Calu3 (cell line): ENCODE data around the gene HOXA3. TPM values are rescaled to one million over a fixed set of nuclear protein-coding genes. Genes with fewer than 3 reads are reported as not detected.
A peak's percentile ranks its signal among the peaks of the same experiment; 100 is the strongest.

Source experiments
- BruUV-seq: library from RNA; stranded (reverse); fragments of 400-500 nt; replicated peaks from 2 replicates; lab custom pipeline; 2021; lab: Mats Ljungman, UMichigan
- CTCF ChIA-PET: fragments of 300-600 bp; sonication (Branson Sonifier 250); formaldehyde crosslinking; loops from one replicate; lab custom pipeline; 2022; ENCODE audit warnings: antibody characterized with exemption; lab: Charles Lee
- DNase-seq: peaks from one replicate; pipeline ENCODE4 v3.0.0; 2022
- H3K27ac Mint-ChIP-seq: one replicate; pipeline ENCODE4 v1.8.0; 2022; ENCODE audit warnings: mixed read lengths; ENCODE audit not compliant: unreplicated experiment
- H3K27me3 Mint-ChIP-seq: one replicate; pipeline ENCODE4 v1.8.0; 2022; ENCODE audit warnings: mixed read lengths; ENCODE audit not compliant: unreplicated experiment
- H3K36me3 Mint-ChIP-seq: one replicate; pipeline ENCODE4 v1.8.0; 2022; ENCODE audit warnings: mild to moderate bottlenecking, moderate library complexity, mixed read lengths; ENCODE audit not compliant: insufficient read depth, unreplicated experiment
- H3K4me1 Mint-ChIP-seq: one replicate; pipeline ENCODE4 v1.8.0; 2022; ENCODE audit warnings: mild to moderate bottlenecking, low read depth, mixed read lengths; ENCODE audit not compliant: unreplicated experiment
- H3K4me3 Mint-ChIP-seq: one replicate; pipeline ENCODE4 v1.8.0; 2022; ENCODE audit warnings: mild to moderate bottlenecking, low read depth, moderate library complexity, mixed read lengths; ENCODE audit not compliant: unreplicated experiment
- H3K9me3 Mint-ChIP-seq: one replicate; pipeline ENCODE4 v1.8.0; 2022; ENCODE audit warnings: low read depth, mixed read lengths; ENCODE audit not compliant: unreplicated experiment
- CTCF ChIP-seq: fragments of 200-600 bp; IDR thresholded peaks from one replicate; pipeline ENCODE4 v1.8.0; 2022; ENCODE audit warnings: antibody characterized with exemption; ENCODE audit not compliant: unreplicated experiment
- intact Hi-C: fragments of 100-400 bp; cut with micrococcal nuclease; formaldehyde crosslinking; loops from one replicate; pipeline ENCODE4 v1.10.0; 2022; ENCODE audit not compliant: unreplicated experiment
- total RNA-seq: library from RNA; stranded (reverse); gene quantifications from 2 replicates; pipeline ENCODE4 v1.2.3, GENCODE V29; 2022

HOXA3 gene
- total RNA-seq, 1 experiment from 2014 or later = 20.9 TPM

- peaks cover 18% of the 10 kb centered on the region for H3K4me1 Mint-ChIP-seq
- H3K36me3 Mint-ChIP-seq = no peaks in the 10 kb centered on the region
- DNase-seq = no peak
- intact Hi-C loops = no loop called here
- H3K27me3 Mint-ChIP-seq = no peaks in the 10 kb centered on the region
- no peaks in the 10 kb centered on the region for H3K9me3 Mint-ChIP-seq
- TF ChIP-seq CTCF = no peak
- CTCF ChIA-PET = interaction anchor here (0.5 kb wide), 1 partner anchor 9 kb away, joined by 4 read pairs; no protein-coding TSS in a partner anchor
- no TSS peak for BruUV-seq
- H3K4me3 Mint-ChIP-seq = no peak overlapping the region
- H3K27ac Mint-ChIP-seq = no peak overlapping the region
Observed at GRCh38 chr7:27088002-27088922, 64.1 kb downstream of the HOXA3 start.

- TF ChIP-seq CTCF = no peak
- DNase-seq = no peak
- H3K4me3 Mint-ChIP-seq = no peak overlapping the region
- BruUV-seq = no TSS peak
- intact Hi-C loops = no loop called here
- H3K27ac Mint-ChIP-seq = no peak overlapping the region
- no peaks in the 10 kb centered on the region for H3K27me3 Mint-ChIP-seq
- H3K4me1 Mint-ChIP-seq = peaks cover 47% of the 10 kb centered on the region
- H3K9me3 Mint-ChIP-seq = no peaks in the 10 kb centered on the region
- H3K36me3 Mint-ChIP-seq = no peaks in the 10 kb centered on the region
- CTCF ChIA-PET = interaction anchor here (0.5 to 0.8 kb wide), 4 partner anchors 17 to 831 kb away, joined by 3 read pairs; no protein-coding TSS in a partner anchor
Observed at GRCh38 chr7:27083646-27084045, 68.7 kb downstream of the HOXA3 start.

DNA sequence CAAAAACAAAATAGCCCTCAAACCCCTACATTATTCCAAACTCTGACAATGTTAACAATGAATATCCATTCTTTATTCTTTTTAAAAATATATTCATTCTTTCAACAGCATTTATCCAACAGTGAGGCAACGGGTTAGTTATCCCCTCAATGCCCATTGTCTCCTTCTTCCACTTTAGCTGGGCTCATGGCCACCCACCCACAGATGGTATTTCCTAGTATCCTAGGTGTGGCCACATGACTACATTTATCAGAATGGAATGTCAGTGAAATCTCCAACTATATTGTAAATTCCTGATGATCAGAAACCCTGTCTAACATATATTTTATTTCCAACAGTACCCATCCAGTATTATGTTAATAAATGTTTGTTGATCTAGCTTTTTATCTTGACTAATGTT, 70.2 kb downstream of the HOXA3 start:
- Mint-ChIP-seq H3K27ac (peak overlapping the region; percentile 60), H3K27me3 (no peaks in the 10 kb centered on the region), H3K36me3 (no peaks in the 10 kb centered on the region), H3K9me3 (no peaks in the 10 kb centered on the region), H3K4me3 (no peak overlapping the region), H3K4me1 (peaks cover 47% of the 10 kb centered on the region)
- no TSS peak for BruUV-seq
- intact Hi-C loops = no loop called here
- no peak for DNase-seq
- TF ChIP-seq CTCF = no peak
- CTCF ChIA-PET = interaction anchor here (0.6 to 0.7 kb wide), 2 partner anchors 67 to 223 kb away, joined by 3 to 4 read pairs; no protein-coding TSS in a partner anchor

- Mint-ChIP-seq H3K27ac (no peak overlapping the region), H3K36me3 (no peaks in the 10 kb centered on the region), H3K4me3 (no peak overlapping the region), H3K4me1 (peaks cover 47% of the 10 kb centered on the region), H3K27me3 (no peaks in the 10 kb centered on the region), H3K9me3 (no peaks in the 10 kb centered on the region)
- DNase-seq = peak; percentile 33
- intact Hi-C loops = no loop called here
- CTCF ChIA-PET = interaction anchor here (0.6 to 1.0 kb wide), 3 partner anchors 16 to 163 kb away, joined by 3 to 5 read pairs (median 3); no protein-coding TSS in a partner anchor
- no TSS peak for BruUV-seq
- no peak for TF ChIP-seq CTCF
Observed at GRCh38 chr7:27080844-27081436, 71.4 kb downstream of the HOXA3 start.
